Endothelial cell of umbilical vein (primary cell): Measurements from ENCODE around the gene SLC19A1. TPM values are rescaled to one million over a fixed set of nuclear protein-coding genes. Genes with fewer than 3 reads are reported as not detected.

Source experiments
- BruUV-seq: library from RNA; stranded (reverse); fragments of 400-500 nt; replicated peaks from 2 replicates; lab custom pipeline; 2021; lab: Mats Ljungman, UMichigan
- CTCF ChIA-PET: fragments of 300-600, 350-600 bp; sonication (Branson Sonifier 250); formaldehyde crosslinking; loops from one replicate; lab custom pipeline; 2021; ENCODE audit warnings: antibody characterized with exemption, inconsistent platforms; lab: Charles Lee
- POLR2A ChIA-PET: fragments of 300-600, 350-600 bp; sonication (Branson Sonifier 250); formaldehyde crosslinking; loops from one replicate; lab custom pipeline; 2021; ENCODE audit warnings: antibody characterized with exemption, inconsistent platforms; lab: Charles Lee
- DNase-seq: peaks from one replicate; pipeline ENCODE4 v3.0.0-alpha.2; 2011; ENCODE audit warnings: low read depth, low spot score
- FAIRE-seq: peaks from 2 replicates; lab custom pipeline; 2011; peaks lifted over from hg19 to GRCh38; lab: Jason Lieb, UNC
- H2AFZ ChIP-seq: 2 replicates; pipeline ENCODE4 v1.6.0; 2012; ENCODE audit warnings: low read depth, low read length, control low read depth, inconsistent platforms
- H3K27ac ChIP-seq: 2 replicates; pipeline ENCODE4 v1.5.1; 2011; ENCODE audit warnings: low read depth, mild to moderate bottlenecking, control low read depth, low read length, moderate library complexity; ENCODE audit not compliant: insufficient read depth
- H3K27me3 ChIP-seq, 2 experiments: 2 replicates each; pipeline versions ENCODE4 v1.6.0 to v1.6.1; 2011; ENCODE audit warnings: low read length in 2 of 2, mixed read lengths in 1 of 2; ENCODE audit not compliant: control insufficient read depth in 2 of 2, insufficient read depth in 2 of 2
- H3K36me3 ChIP-seq, 2 experiments: 2 replicates in 1 of 2; 3 replicates in 1 of 2; pipeline ENCODE4 v1.5.1; 2011; ENCODE audit warnings: low read length in 2 of 2, mild to moderate bottlenecking in 1 of 2, moderate library complexity in 1 of 2; ENCODE audit not compliant: control insufficient read depth in 2 of 2, insufficient read depth in 2 of 2; ENCODE audit errors: extremely low read depth in 1 of 2
- H3K4me1 ChIP-seq: 3 replicates; pipeline ENCODE4 v1.5.1; 2011; ENCODE audit warnings: mild to moderate bottlenecking, low read length; ENCODE audit not compliant: control insufficient read depth, insufficient read depth; ENCODE audit errors: extremely low read depth
- H3K4me2 ChIP-seq: 2 replicates; pipeline ENCODE4 v1.6.1; 2011; ENCODE audit warnings: low read length, control low read depth, mixed read lengths; ENCODE audit not compliant: insufficient read depth
- H3K4me3 ChIP-seq, 3 experiments: fragments of 200-600 bp in 1 of 3; sonication (generic), shearing (Covaris generic) in 1 of 3; replicated peaks in 1 of 3; 2 replicates each; pipeline ENCODE4 v1.5.1; 2011 to 2016; ENCODE audit warnings: control low read depth in 3 of 3, low read length in 3 of 3, mild to moderate bottlenecking in 2 of 3, inconsistent platforms in 1 of 3, low read depth in 1 of 3, moderate library complexity in 1 of 3; ENCODE audit not compliant: insufficient read depth in 1 of 3
- H3K79me2 ChIP-seq: 2 replicates; pipeline ENCODE4 v1.6.0; 2012; ENCODE audit warnings: low read length, inconsistent platforms; ENCODE audit not compliant: control insufficient read depth, insufficient read depth
- H3K9ac ChIP-seq: replicated peaks from 2 replicates; pipeline ENCODE3; 2011; ENCODE audit warnings: low read length, control low read depth; ENCODE audit not compliant: insufficient read depth; ENCODE audit errors: extremely low read depth
- H3K9me1 ChIP-seq: replicated peaks from 3 replicates; pipeline ENCODE4 v1.6.0; 2011; ENCODE audit warnings: mild to moderate bottlenecking, low read length; ENCODE audit not compliant: control insufficient read depth, insufficient read depth; ENCODE audit errors: extremely low read depth
- H3K9me3 ChIP-seq: replicated peaks from 2 replicates; pipeline ENCODE4 v1.5.1; 2012; ENCODE audit warnings: low read length, inconsistent platforms; ENCODE audit not compliant: control insufficient read depth, insufficient read depth
- H4K20me1 ChIP-seq: replicated peaks from 2 replicates; pipeline ENCODE3; 2011; ENCODE audit warnings: mild to moderate bottlenecking, low read length; ENCODE audit not compliant: control insufficient read depth, insufficient read depth; ENCODE audit errors: extremely low read depth
- EZH2 ChIP-seq: IDR thresholded peaks from 2 replicates; pipeline ENCODE4 v1.6.1; 2012; ENCODE audit warnings: borderline replicate concordance, low read depth, mild to moderate bottlenecking, moderate library complexity, low read length, inconsistent platforms; ENCODE audit not compliant: severe bottlenecking
- FOS ChIP-seq: IDR thresholded peaks from 2 replicates; pipeline ENCODE4 v1.6.1; 2011; ENCODE audit warnings: mild to moderate bottlenecking, low read length, moderate library complexity, borderline replicate concordance; ENCODE audit not compliant: insufficient read depth
- GATA2 ChIP-seq: IDR thresholded peaks from 2 replicates; pipeline ENCODE4 v1.7.0; 2011; ENCODE audit warnings: low read depth, mild to moderate bottlenecking, moderate library complexity, mixed read lengths, low read length; ENCODE audit not compliant: insufficient read length, insufficient read depth
- JUN ChIP-seq: IDR thresholded peaks from 2 replicates; pipeline ENCODE4 v1.6.1; 2011; ENCODE audit warnings: borderline replicate concordance, low read depth; ENCODE audit not compliant: insufficient read length, insufficient read depth
- MYC ChIP-seq: IDR thresholded peaks from one replicate; pipeline ENCODE4 v1.6.1; 2011; ENCODE audit warnings: mild to moderate bottlenecking, low read depth, low read length
- POLR2A ChIP-seq: IDR thresholded peaks from 2 replicates; pipeline ENCODE4 v1.6.1; 2012; ENCODE audit warnings: low read depth, mild to moderate bottlenecking, control low read depth, low read length
- POLR2AphosphoS5 ChIP-seq: IDR thresholded peaks from 2 replicates; pipeline ENCODE4 v1.6.1; 2012; ENCODE audit warnings: low read depth, mild to moderate bottlenecking, control low read depth, low read length, moderate library complexity; ENCODE audit not compliant: insufficient read depth
- dilution Hi-C: fragments of 300-500 bp; cut with MboI; formaldehyde crosslinking; loops from one replicate; pipeline ENCODE4 v1.15.0; 2019; ENCODE audit warnings: low sequenced_read_pairs; ENCODE audit not compliant: extremely low pct_ligation_motif_present
- intact Hi-C: fragments of 100-400 bp; cut with micrococcal nuclease; formaldehyde crosslinking; loops from one replicate; pipeline ENCODE4 v1.10.0; 2022
- polyA plus RNA-seq, 4 experiments: library from polyadenylated mRNA; depleted of rRNA in 3 of 4; stranded (reverse) in 3 of 4; unstranded in 1 of 4; fragments of >200 nt; gene quantifications; 2 replicates each; pipeline versions ENCODE4 v1.2.1 to v1.2.3, GENCODE V29; 2011 to 2012; ENCODE audit warnings: missing spikeins in 1 of 4
- total RNA-seq: library from RNA; stranded (reverse); gene quantifications from 2 replicates; pipeline ENCODE4 v1.2.3, GENCODE V29; 2021
- TF ChIP-seq, protein P1 (sequence below): IDR thresholded peaks from 2 replicates; pipeline ENCODE4 v1.6.1; 2011; ENCODE audit not compliant: insufficient read depth, insufficient read length
- TF ChIP-seq, protein P2 (sequence below), 2 donors: IDR thresholded peaks; 1 replicate in 1 of 2; 2 replicates in 1 of 2; pipeline ENCODE4 v1.5.1; 2011; ENCODE audit warnings: low read length in 2 of 2, mild to moderate bottlenecking in 2 of 2, moderate library complexity in 2 of 2, control low read depth in 1 of 2, inconsistent platforms in 1 of 2, low read depth in 1 of 2; ENCODE audit not compliant: insufficient read depth in 1 of 2; ENCODE audit errors: extremely low read depth in 1 of 2

SLC19A1 gene
- total and polyA plus RNA-seq, 2 donors (not counting 3 experiments of a cell fraction or from before 2014, with no cell fraction given) = 36.3 to 54.6 TPM

DNA sequence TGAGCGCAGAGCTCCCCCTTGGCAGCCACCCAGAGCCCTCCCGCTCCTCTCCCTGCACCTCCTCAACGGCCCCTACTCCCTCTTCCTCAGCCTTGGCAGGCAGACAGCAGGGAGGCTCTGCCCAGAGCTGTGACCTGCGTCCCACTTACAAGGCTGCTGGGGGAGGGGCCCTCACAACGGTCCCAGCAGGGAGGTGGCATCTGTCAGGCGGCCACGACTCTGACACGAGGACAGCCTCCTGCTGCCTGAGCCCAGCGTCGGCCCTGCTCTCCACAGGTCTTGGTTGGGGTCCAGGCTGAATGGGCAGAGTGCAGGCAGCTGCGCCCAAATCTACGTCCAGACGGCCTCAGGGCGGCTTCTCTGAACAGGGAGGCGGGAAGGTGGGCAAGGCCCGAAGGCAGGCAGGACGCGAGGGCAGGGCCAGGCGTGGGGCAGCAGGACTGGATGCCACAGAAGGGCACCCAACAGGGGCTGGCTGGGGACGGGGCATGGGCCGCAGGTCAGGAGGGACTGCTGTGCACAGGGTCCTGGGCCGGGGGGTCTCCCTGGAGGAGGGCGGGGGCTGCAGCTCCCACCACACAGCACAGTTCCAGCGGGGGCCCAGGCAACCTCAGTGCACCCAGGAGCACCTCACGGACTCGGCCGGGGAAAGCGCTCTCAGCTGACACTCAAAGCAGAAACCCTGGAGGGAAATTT is 7.5 kb downstream of the SLC19A1 start:
- intact Hi-C loops = loop anchor here (2.0 to 10.0 kb wide), 2 partner anchors 16 to 60 kb away; no protein-coding TSS in a partner anchor
- DNase-seq = peak; percentile 42
- BruUV-seq = no TSS peak

DNA sequence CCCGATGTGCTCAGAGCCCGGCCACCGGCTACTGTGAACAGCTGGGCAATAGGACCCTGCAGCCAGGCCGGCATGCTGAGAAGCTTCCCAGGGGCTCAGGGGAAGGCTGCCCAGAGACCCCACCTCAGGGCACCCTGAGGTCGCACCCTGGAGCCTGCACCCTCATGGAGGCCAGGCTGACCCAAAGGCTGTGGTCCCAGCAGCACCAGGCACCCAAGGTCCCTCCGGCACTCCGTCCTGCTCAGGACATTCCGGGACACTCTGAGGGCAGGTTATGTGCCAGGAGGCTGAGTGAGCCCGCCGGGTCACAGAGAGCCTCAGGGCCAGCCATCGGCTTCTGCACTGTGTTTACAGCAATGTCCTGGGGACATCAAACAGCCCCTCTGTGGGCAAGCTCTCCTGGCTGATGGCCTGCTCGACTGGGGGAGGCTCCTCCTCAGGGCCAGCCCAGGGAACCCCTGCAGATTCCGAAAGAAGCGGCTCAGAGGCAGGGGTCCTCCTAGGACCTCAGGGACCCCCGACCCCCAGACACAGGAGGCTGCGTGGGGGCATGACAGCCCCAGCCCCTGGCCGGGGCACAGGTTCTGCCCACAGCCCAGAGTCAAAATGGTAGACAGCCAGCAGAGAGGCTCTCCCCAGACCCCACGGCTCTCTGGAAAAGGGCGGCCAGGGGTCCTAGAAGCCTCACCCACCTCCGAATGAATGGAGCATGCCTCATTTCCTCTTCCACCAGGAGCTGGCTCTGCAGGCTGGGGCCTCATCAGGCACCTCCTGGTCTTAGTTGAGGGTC is 8.2 kb downstream of the SLC19A1 start:
- H2AFZ ChIP-seq = no peak overlapping the region
- BruUV-seq = no TSS peak
- no peak for FAIRE-seq
- ChIA-PET CTCF (interaction anchor here (0.6 to 1.1 kb wide), 3 partner anchors 9 to 244 kb away, joined by 3 read pairs; no protein-coding TSS in a partner anchor), POLR2A (no interaction called here)
- no peaks in the 10 kb centered on the region for H3K9me3 ChIP-seq
- DNase-seq = no peak
- H3K9ac ChIP-seq = no peak overlapping the region
- no peak for TF ChIP-seq POLR2A
- TF ChIP-seq FOS = no peak
- no peak for TF ChIP-seq MYC
- TF ChIP-seq POLR2AphosphoS5 = no peak
- TF ChIP-seq EZH2 = no peak
- TF ChIP-seq, protein P1, sequence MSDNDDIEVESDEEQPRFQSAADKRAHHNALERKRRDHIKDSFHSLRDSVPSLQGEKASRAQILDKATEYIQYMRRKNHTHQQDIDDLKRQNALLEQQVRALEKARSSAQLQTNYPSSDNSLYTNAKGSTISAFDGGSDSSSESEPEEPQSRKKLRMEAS = no peak
- no peak for TF ChIP-seq GATA2
- TF ChIP-seq, protein P2, sequence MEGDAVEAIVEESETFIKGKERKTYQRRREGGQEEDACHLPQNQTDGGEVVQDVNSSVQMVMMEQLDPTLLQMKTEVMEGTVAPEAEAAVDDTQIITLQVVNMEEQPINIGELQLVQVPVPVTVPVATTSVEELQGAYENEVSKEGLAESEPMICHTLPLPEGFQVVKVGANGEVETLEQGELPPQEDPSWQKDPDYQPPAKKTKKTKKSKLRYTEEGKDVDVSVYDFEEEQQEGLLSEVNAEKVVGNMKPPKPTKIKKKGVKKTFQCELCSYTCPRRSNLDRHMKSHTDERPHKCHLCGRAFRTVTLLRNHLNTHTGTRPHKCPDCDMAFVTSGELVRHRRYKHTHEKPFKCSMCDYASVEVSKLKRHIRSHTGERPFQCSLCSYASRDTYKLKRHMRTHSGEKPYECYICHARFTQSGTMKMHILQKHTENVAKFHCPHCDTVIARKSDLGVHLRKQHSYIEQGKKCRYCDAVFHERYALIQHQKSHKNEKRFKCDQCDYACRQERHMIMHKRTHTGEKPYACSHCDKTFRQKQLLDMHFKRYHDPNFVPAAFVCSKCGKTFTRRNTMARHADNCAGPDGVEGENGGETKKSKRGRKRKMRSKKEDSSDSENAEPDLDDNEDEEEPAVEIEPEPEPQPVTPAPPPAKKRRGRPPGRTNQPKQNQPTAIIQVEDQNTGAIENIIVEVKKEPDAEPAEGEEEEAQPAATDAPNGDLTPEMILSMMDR (IDR thresholded peaks at IDR 0.05; ENCODE audit: extremely low read depth in 1 of 2, insufficient read depth in 1 of 2, low read depth in 1 of 2, low read length in 2 of 2) = no peak
- TF ChIP-seq JUN = no peak
- H3K4me1 ChIP-seq = peaks cover 24% of the 10 kb centered on the region
- peak overlapping the region; percentile 15 for H3K27ac ChIP-seq
- dilution Hi-C loops = no loop called here
- H4K20me1 ChIP-seq = no peaks in the 10 kb centered on the region
- intact Hi-C loops = loop anchor here (2.0 to 10.0 kb wide), 2 partner anchors 15 to 59 kb away; no protein-coding TSS in a partner anchor
- peaks cover 38% of the 10 kb centered on the region for H3K79me2 ChIP-seq
- no peaks in the 10 kb centered on the region for H3K27me3 ChIP-seq
- no peak overlapping the region for H3K4me2 ChIP-seq
- H3K4me3 ChIP-seq = no peak overlapping the region
- H3K9me1 ChIP-seq = no peaks in the 10 kb centered on the region
- peaks cover 0 to 17% of the 10 kb centered on the region in 2 experiments for H3K36me3 ChIP-seq

More for the DNA sequence above, 7.5 kb downstream of the SLC19A1 start:
- no peak overlapping the region for H2AFZ ChIP-seq
- peaks cover 24% of the 10 kb centered on the region for H3K4me1 ChIP-seq
- no peaks in the 10 kb centered on the region for H4K20me1 ChIP-seq
- H3K4me3 ChIP-seq = no peak overlapping the region
- H3K79me2 ChIP-seq = peaks cover 45% of the 10 kb centered on the region
- no peak for TF ChIP-seq EZH2
- TF ChIP-seq JUN = no peak
- no peak for TF ChIP-seq POLR2AphosphoS5
- H3K27me3 ChIP-seq = no peaks in the 10 kb centered on the region
- CTCF ChIA-PET = interaction anchor here (0.6 to 1.1 kb wide), 3 partner anchors 10 to 245 kb away, joined by 3 read pairs; no protein-coding TSS in a partner anchor
- POLR2A ChIA-PET = no interaction called here
- no peak overlapping the region for H3K4me2 ChIP-seq
- H3K9ac ChIP-seq = no peak overlapping the region
- no peaks in the 10 kb centered on the region for H3K9me1 ChIP-seq
- peak overlapping the region; percentile 15 for H3K27ac ChIP-seq
- FAIRE-seq = peak; percentile 74
- dilution Hi-C loops = no loop called here
- no peaks in the 10 kb centered on the region for H3K9me3 ChIP-seq
- H3K36me3 ChIP-seq = peaks cover 0 to 12% of the 10 kb centered on the region in 2 experiments
